GM12878 (cell line): ENCODE data around the gene AGPAT2. TPM values are rescaled to one million over a fixed set of nuclear protein-coding genes. Genes with fewer than 3 reads are reported as not detected.
A peak's percentile ranks its signal among the peaks of the same experiment; 100 is the strongest.

Source experiments
- ATAC-seq: fragments of 200-7000 bp; cut with Tn5 transposase; 3 replicates; pipeline ENCODE4 v1.9.1; 2020; ENCODE audit warnings: mild to moderate bottlenecking, moderate library complexity
- BruUV-seq: library from RNA; stranded (reverse); fragments of 400-500 nt; replicated peaks from 2 replicates; lab custom pipeline; 2021; lab: Mats Ljungman, UMichigan
- CTCF ChIA-PET: fragments of 300-600 bp; sonication (Branson Sonifier 250); formaldehyde crosslinking; extraction: SDS; loops from one replicate; lab custom pipeline; 2021; ENCODE audit warnings: inconsistent platforms; lab: Yijun Ruan, JAX
- POLR2A ChIA-PET: fragments of 350-600 bp; formaldehyde crosslinking; extraction: SDS; loops from one replicate; lab custom pipeline; 2021; ENCODE audit warnings: inconsistent platforms; lab: Charles Lee
- RAD21 ChIA-PET: fragments of 300-600 bp; sonication (Branson Sonifier 250); formaldehyde crosslinking; loops from one replicate; lab custom pipeline; 2023; ENCODE audit warnings: antibody characterized with exemption; ENCODE audit not compliant: unreplicated experiment; lab: Charles Lee
- SMC1A ChIA-PET: fragments of 300-600 bp; sonication (Branson Sonifier 250); formaldehyde crosslinking; loops from one replicate; lab custom pipeline; 2023; ENCODE audit not compliant: unreplicated experiment, uncharacterized antibody; lab: Charles Lee
- DNase-seq: peaks from one replicate; pipeline ENCODE4 v3.0.0-alpha.2; 2011; ENCODE audit warnings: low read depth, low spot score
- FAIRE-seq: peaks from 3 replicates; lab custom pipeline; 2011; peaks lifted over from hg19 to GRCh38; lab: Jason Lieb, UNC
- H2AFZ ChIP-seq: 2 replicates; pipeline ENCODE4 v1.6.0; 2011; ENCODE audit warnings: low read depth, low read length, control low read depth; ENCODE audit not compliant: control insufficient read depth
- H3K27ac ChIP-seq: 2 replicates; pipeline ENCODE4 v1.5.1; 2011; ENCODE audit warnings: control low read depth; ENCODE audit not compliant: control insufficient read depth, insufficient read depth
- H3K27me3 ChIP-seq, 2 experiments: replicated peaks in 1 of 2; 2 replicates each; pipeline versions ENCODE4 v1.6.0 to v1.6.1; 2011; ENCODE audit warnings: low read length in 1 of 2; ENCODE audit not compliant: control insufficient read depth in 2 of 2, insufficient read depth in 2 of 2
- H3K36me3 ChIP-seq, 2 experiments: 2 replicates each; pipeline ENCODE4 v1.5.1; 2011; ENCODE audit warnings: low read length in 1 of 2; ENCODE audit not compliant: control insufficient read depth in 2 of 2, insufficient read depth in 2 of 2
- H3K4me1 ChIP-seq: 2 replicates; pipeline ENCODE4 v1.6.1; 2011; ENCODE audit warnings: mild to moderate bottlenecking, low read length, moderate library complexity, mixed read lengths; ENCODE audit not compliant: control insufficient read depth, insufficient read depth
- H3K4me2 ChIP-seq: 2 replicates; pipeline ENCODE4 v1.6.0; 2011; ENCODE audit warnings: control low read depth; ENCODE audit not compliant: control insufficient read depth, insufficient read depth
- H3K4me3 ChIP-seq: fragments of 200-600 bp; sonication (generic); 2 replicates; pipeline ENCODE4 v1.5.1; 2016
- H3K79me2 ChIP-seq: 2 replicates; pipeline ENCODE4 v1.6.0; 2011; ENCODE audit warnings: low read length; ENCODE audit not compliant: control insufficient read depth, insufficient read depth
- H3K9ac ChIP-seq: 2 replicates; pipeline ENCODE4 v1.8.0; 2011; ENCODE audit warnings: low read length, control low read depth, mixed read lengths; ENCODE audit not compliant: control insufficient read depth, insufficient read depth
- H3K9me3 ChIP-seq: replicated peaks from 3 replicates; pipeline ENCODE4 v1.5.1; 2011; ENCODE audit warnings: mild to moderate bottlenecking, low read length; ENCODE audit not compliant: control insufficient read depth, insufficient read depth
- H4K20me1 ChIP-seq: 2 replicates; pipeline ENCODE4 v1.6.0; 2011; ENCODE audit not compliant: control insufficient read depth, insufficient read depth
- FOS ChIP-seq: IDR thresholded peaks from 3 replicates; pipeline ENCODE4 v1.6.1; 2011; ENCODE audit warnings: borderline replicate concordance; ENCODE audit not compliant: insufficient read length; ENCODE audit errors: extremely low read depth
- POLR2A ChIP-seq: IDR thresholded peaks from 2 replicates; pipeline ENCODE4 v1.6.1; 2011; ENCODE audit warnings: low read depth, mild to moderate bottlenecking, low read length
- YY1 ChIP-seq: IDR thresholded peaks from 2 replicates; pipeline ENCODE4 v1.6.1; 2011; ENCODE audit warnings: low read depth, mild to moderate bottlenecking, low read length
- ZBED1 ChIP-seq: IDR thresholded peaks from 2 replicates; pipeline ENCODE4 v1.6.1; 2016; ENCODE audit warnings: borderline replicate concordance
- ZBTB33 ChIP-seq: fragments of 450-650 bp; IDR thresholded peaks from 2 replicates; pipeline ENCODE4 v1.6.1; 2017; ENCODE audit warnings: mild to moderate bottlenecking
- ZZZ3 ChIP-seq: IDR thresholded peaks from 2 replicates; pipeline ENCODE4 v1.6.1; 2011; ENCODE audit warnings: low read depth; ENCODE audit not compliant: control insufficient read depth, insufficient read length
- WGBS: methylation state at CpG from one replicate; pipeline ENCODE4 v1.1.6; 2016; ENCODE audit warnings: low lambda C conversion rate; ENCODE audit not compliant: insufficient replicate concordance, insufficient coverage; ENCODE audit errors: missing lambda C conversion rate; 5-methylcytosine and 5-hydroxymethylcytosine counted together
- in situ Hi-C: fragments of 300-500 bp; cut with MboI; formaldehyde crosslinking; loops from 9 replicates; pipeline ENCODE4 v1.14.3; 2018; ENCODE audit warnings: mixed read lengths
- intact Hi-C: fragments of 100-400 bp; cut with micrococcal nuclease; formaldehyde crosslinking; loops from one replicate; pipeline ENCODE4 v1.14.2; 2022; ENCODE audit not compliant: unreplicated experiment
- polyA plus RNA-seq, 11 experiments: library from polyadenylated mRNA; depleted of rRNA in 4 of 11; unstranded in 6 of 11; stranded (reverse) in 5 of 11; fragments of >200 nt; fragmentation: Nextera tagmentation in 4 of 11; fragmentation: Illumina TruSeq in 1 of 11; extraction: Ambion mirVana in 4 of 11; extraction: Trizol in 1 of 11; gene quantifications; 1 replicate in 1 of 11; 2 replicates in 10 of 11; pipeline versions ENCODE4 v1.2.1 to v1.2.3, GENCODE V29; 2011 to 2016; ENCODE audit warnings: inconsistent platforms in 2 of 11, missing spikeins in 2 of 11, low read depth in 1 of 11
- total RNA-seq, 4 experiments: library from RNA; depleted of rRNA in 3 of 4; stranded (reverse); fragments of >200 nt in 3 of 4; fragmentation: Illumina TruSeq in 1 of 4; extraction: Trizol in 1 of 4; gene quantifications; 2 replicates each; pipeline versions ENCODE4 v1.2.1 to v1.2.3, GENCODE V29; 2013 to 2021

Gene AGPAT2
- total and polyA plus RNA-seq, 10 of the 15 experiments (the other 5 are each of a cell fraction or from before 2014, with no cell fraction given): 0.10 to 28.5 (median 18.2) TPM

- ChIA-PET RAD21 (no interaction called here), POLR2A (no interaction called here), SMC1A (no interaction called here), CTCF (no interaction called here)
- BruUV-seq: no TSS peak
- intact Hi-C loops: no loop called here
- Histone ChIP-seq H3K4me1 (peaks cover 7% of the 10 kb centered on the region), H3K27ac (no peak overlapping the region), H3K9ac (no peak overlapping the region), H4K20me1 (peaks cover 9% of the 10 kb centered on the region), H3K36me3 (peaks cover 18 to 28% of the 10 kb centered on the region in 2 experiments), H3K4me2 (no peak overlapping the region; the same call in 1 of the 2 replicates), H3K9me3 (no peaks in the 10 kb centered on the region), H3K27me3 (no peaks in the 10 kb centered on the region), H3K4me3 (no peak overlapping the region), H2AFZ (no peak overlapping the region), H3K79me2 (peaks cover 31% of the 10 kb centered on the region)
- FAIRE-seq (no peak), DNase-seq (no peak), ATAC-seq (no peak)
- WGBS: 94% methylated on average over 31 of the region's 32 CpGs
- in situ Hi-C loops: no loop called here
- peak; percentile 78 for TF ChIP-seq POLR2A
- no peak for TF ChIP-seq ZZZ3
- TF ChIP-seq YY1: peak; percentile 56
Measured at GRCh38 chr9:136723362-136723976, 36.2 kb upstream of the AGPAT2 start.

GRCh38 chr9:136722969-136723356, 35.7 kb upstream of the AGPAT2 start:
- WGBS: 94% methylated on average over 22 of the region's 24 CpGs
- H3K4me3 ChIP-seq: no peak overlapping the region
- peaks cover 27% of the 10 kb centered on the region for H3K79me2 ChIP-seq
- no peak overlapping the region for H3K9ac ChIP-seq
- intact Hi-C loops: no loop called here
- peaks cover 18 to 28% of the 10 kb centered on the region in 2 experiments for H3K36me3 ChIP-seq
- RAD21 ChIA-PET: no interaction called here
- H2AFZ ChIP-seq: no peak overlapping the region
- FAIRE-seq (no peak), DNase-seq (no peak), ATAC-seq (no peak)
- no peak overlapping the region for H3K4me2 ChIP-seq
- TF ChIP-seq ZBTB33: peak; percentile 70; the same call in 1 of the 2 replicates
- peak; percentile 55; the same call in 1 of the 2 replicates for TF ChIP-seq ZBED1
- TF ChIP-seq FOS: no peak
- H3K4me1 ChIP-seq: peaks cover 7% of the 10 kb centered on the region
- CTCF ChIA-PET: no interaction called here
- H3K9me3 ChIP-seq: no peaks in the 10 kb centered on the region
- H3K27me3 ChIP-seq: no peaks in the 10 kb centered on the region
- SMC1A ChIA-PET: no interaction called here
- no TSS peak for BruUV-seq
- H4K20me1 ChIP-seq: peaks cover 9% of the 10 kb centered on the region
- H3K27ac ChIP-seq: no peak overlapping the region
- POLR2A ChIA-PET: no interaction called here
- in situ Hi-C loops: no loop called here
